ENCODE data around the gene TMEM132C.

- TF ChIP-seq REST (IDR thresholded peaks at IDR 0.05), result no peak
- TF ChIP-seq CTCF (IDR thresholded peaks at IDR 0.05; ENCODE audit: low read depth, low read length, missing input control), result no peak
- no peak for TF ChIP-seq MAX (IDR thresholded peaks at IDR 0.05)
- no peak for TF ChIP-seq ZBTB33 (IDR thresholded peaks at IDR 0.05)
- TF ChIP-seq RAD21 (IDR thresholded peaks at IDR 0.05), result no peak
- TF ChIP-seq FOXA1 (IDR thresholded peaks at IDR 0.05), result no peak
- TF ChIP-seq YY1 (IDR thresholded peaks at IDR 0.05), result no peak
- TF ChIP-seq SP1 (IDR thresholded peaks at IDR 0.05), result no peak
- TF ChIP-seq EGR1 (IDR thresholded peaks at IDR 0.05; ENCODE audit: low read depth in 2 of 2), result no peak
- no peak for TF ChIP-seq RXRA (IDR thresholded peaks at IDR 0.05)
- TF ChIP-seq TAF1 (conservative IDR thresholded peaks at IDR 0.05), result no peak
Measured at GRCh38 chr12:128316973-128317526, 50.1 kb downstream of the TMEM132C start.

Data from liver (tissue), 3 donors.